HepG2 (cell line): ENCODE results near the gene RUNX2. TPM values are rescaled to one million over a fixed set of nuclear protein-coding genes. Genes with fewer than 3 reads are reported as not detected.
A peak's percentile ranks its signal among the peaks of the same experiment; 100 is the strongest.

ENCODE experiments used
- ATAC-seq: fragments of 200-7000 bp; cut with Tn5 transposase; 3 replicates; pipeline ENCODE4 v1.9.1; 2020; ENCODE audit warnings: mild to moderate bottlenecking, moderate library complexity
- BruUV-seq: library from RNA; stranded (reverse); fragments of 400-500 nt; replicated peaks from 2 replicates; lab custom pipeline; 2021; lab: Mats Ljungman, UMichigan
- CTCF ChIA-PET: fragments of 300-600 bp; formaldehyde crosslinking; extraction: SDS; loops from one replicate; lab custom pipeline; 2021; ENCODE audit warnings: low total read pairs, inconsistent platforms, low intra/inter-chr PET ratio; lab: Yijun Ruan, JAX
- POLR2A ChIA-PET: fragments of 350-600 bp; sonication (Branson Sonifier 250); formaldehyde crosslinking; loops from one replicate; lab custom pipeline; 2020; ENCODE audit warnings: antibody characterized with exemption, inconsistent platforms; lab: Yijun Ruan, JAX
- DNase-seq: peaks from one replicate; pipeline ENCODE4 v3.0.0-alpha.2; 2015; ENCODE audit warnings: low spot score
- FAIRE-seq: peaks from 3 replicates; lab custom pipeline; 2011; peaks lifted over from hg19 to GRCh38; lab: Jason Lieb, UNC
- H2AFZ ChIP-seq: one replicate; pipeline ENCODE4 v1.6.1; 2011; ENCODE audit warnings: low read length, inconsistent platforms
- H3K27ac ChIP-seq: fragments of 300-600 bp; 3 replicates; pipeline ENCODE4 v1.8.0; 2011; ENCODE audit warnings: mixed run types, mild to moderate bottlenecking, mixed read lengths, low read length, inconsistent platforms; ENCODE audit not compliant: insufficient read depth; ENCODE audit errors: extremely low read length
- H3K27me3 ChIP-seq, 2 experiments: fragments of 200-600 bp in 1 of 2; 2 replicates in 1 of 2; 3 replicates in 1 of 2; pipeline versions ENCODE4 v1.6.0 to v1.8.0; 2011; ENCODE audit warnings: low read length in 2 of 2, mild to moderate bottlenecking in 2 of 2, moderate library complexity in 2 of 2, inconsistent platforms in 1 of 2; ENCODE audit not compliant: insufficient read depth in 2 of 2, control insufficient read depth in 1 of 2
- H3K36me3 ChIP-seq, 2 experiments: fragments of 200-600 bp in 1 of 2; replicated peaks in 1 of 2; 2 replicates in 1 of 2; 3 replicates in 1 of 2; pipeline versions ENCODE4 v1.5.1 to v1.8.0; 2011; ENCODE audit warnings: low read length in 2 of 2, inconsistent platforms in 1 of 2; ENCODE audit not compliant: insufficient read depth in 2 of 2, control insufficient read depth in 1 of 2
- H3K4me1 ChIP-seq: 2 replicates; pipeline ENCODE4 v1.5.1; 2012; ENCODE audit warnings: low read length, inconsistent platforms; ENCODE audit not compliant: insufficient read depth
- H3K4me2 ChIP-seq: 2 replicates; pipeline ENCODE4 v1.6.0; 2011; ENCODE audit warnings: low read depth, low read length, inconsistent platforms
- H3K4me3 ChIP-seq, 3 experiments: fragments of 200-600 bp in 1 of 3; sonication (generic), shearing (Covaris generic) in 1 of 3; replicated peaks in 1 of 3; 2 replicates each; pipeline ENCODE4 v1.5.1; 2011 to 2016; ENCODE audit warnings: low read length in 3 of 3, inconsistent platforms in 2 of 3, low read depth in 2 of 3, mild to moderate bottlenecking in 2 of 3, control low read depth in 1 of 3, mixed read lengths in 1 of 3; ENCODE audit not compliant: insufficient read depth in 1 of 3
- H3K79me2 ChIP-seq: one replicate; pipeline ENCODE4 v1.6.1; 2011; ENCODE audit warnings: low read length, inconsistent platforms; ENCODE audit not compliant: insufficient read depth
- H3K9ac ChIP-seq: 2 replicates; pipeline ENCODE4 v1.6.0; 2011; ENCODE audit warnings: mild to moderate bottlenecking, low read depth, low read length, inconsistent platforms; ENCODE audit not compliant: insufficient read depth
- H3K9me3 ChIP-seq: 2 replicates; pipeline ENCODE4 v1.5.1; 2012; ENCODE audit warnings: mild to moderate bottlenecking, low read length
- H4K20me1 ChIP-seq: 2 replicates; pipeline ENCODE4 v1.6.0; 2011; ENCODE audit warnings: inconsistent platforms, mild to moderate bottlenecking, low read length, moderate library complexity; ENCODE audit not compliant: insufficient read depth
- HDAC1 ChIP-seq: sonication (generic); formaldehyde crosslinking; IDR thresholded peaks from 2 replicates; pipeline ENCODE4 v1.5.1; 2020; ENCODE audit warnings: mild to moderate bottlenecking, missing genetic modification reagents
- PRDM15 ChIP-seq: sonication (generic); formaldehyde crosslinking; IDR thresholded peaks from 2 replicates; pipeline ENCODE4 v1.4.0; 2020; ENCODE audit warnings: missing genetic modification reagents
- SRY ChIP-seq: sonication (generic); formaldehyde crosslinking; IDR thresholded peaks from 2 replicates; pipeline ENCODE4 v1.8.0; 2022; ENCODE audit warnings: mild to moderate bottlenecking, missing genetic modification reagents
- ZNF235 ChIP-seq: sonication (generic); formaldehyde crosslinking; IDR thresholded peaks from 2 replicates; pipeline ENCODE4 v1.8.1; 2023; ENCODE audit warnings: mild to moderate bottlenecking, missing genetic modification reagents, borderline replicate concordance
- WGBS: methylation state at CpG from one replicate; pipeline ENCODE4 v1.1.6; 2017; ENCODE audit warnings: low lambda C conversion rate; 5-methylcytosine and 5-hydroxymethylcytosine counted together
- in situ Hi-C: cut with HindIII; loops from 2 replicates; pipeline ENCODE4 v1.10.0; 2017; ENCODE audit warnings: low pct_unique_long_range_greater_than_20kb; ENCODE audit not compliant: extremely low pct_ligation_motif_present
- intact Hi-C: fragments of 100-400 bp; cut with micrococcal nuclease; formaldehyde crosslinking; loops from one replicate; pipeline ENCODE4 v1.10.0; 2022; ENCODE audit not compliant: unreplicated experiment
- polyA plus RNA-seq, 8 experiments: library from polyadenylated mRNA; depleted of rRNA in 3 of 8; stranded (reverse) in 7 of 8; unstranded in 1 of 8; fragments of >200 nt; fragmentation: Illumina TruSeq in 4 of 8; extraction: Trizol in 4 of 8; gene quantifications; 2 replicates each; pipeline versions ENCODE4 v1.2.1 to v1.2.3, GENCODE V29; 2011 to 2016; ENCODE audit warnings: low read depth in 4 of 8, missing spikeins in 1 of 8, mixed read lengths in 1 of 8; ENCODE audit not compliant: insufficient read depth in 1 of 8
- total RNA-seq, 5 experiments: library from RNA; depleted of rRNA; stranded (reverse); fragments of >200 nt; fragmentation: Illumina TruSeq; extraction: Trizol; gene quantifications; 2 replicates each; pipeline ENCODE4 v1.2.3, GENCODE V29; 2016; ENCODE audit warnings: low read depth in 1 of 5

The RUNX2 gene
- total and polyA plus RNA-seq, 2 of the 13 experiments (the other 11 are each of a cell fraction or from before 2014, with no cell fraction given) = not detected

GRCh38 chr6:45555981-45556771 is 228.0 kb downstream of the RUNX2 start:
- Histone ChIP-seq H3K4me3 (no peak overlapping the region), H3K36me3 (no peaks in the 10 kb centered on the region), H3K4me1 (peaks cover 7% of the 10 kb centered on the region), H4K20me1 (no peaks in the 10 kb centered on the region), H3K27ac (no peak overlapping the region), H3K4me2 (no peak overlapping the region), H3K9ac (no peak overlapping the region), H3K9me3 (no peaks in the 10 kb centered on the region), H2AFZ (no peak overlapping the region), H3K27me3 (peaks cover 0 to 8% of the 10 kb centered on the region in 2 experiments; a peak in 2 of 5 replicates), H3K79me2 (no peaks in the 10 kb centered on the region)
- intact Hi-C loops (no loop called here), in situ Hi-C loops (no loop called here)
- 27% methylated on average over 14 of the region's 14 CpGs for WGBS
- peak; percentile 8 for DNase-seq
- TF ChIP-seq SRY (CRISPR knock-in tag) (no peak), PRDM15 (CRISPR knock-in tag) (0 out of 2 replicates have a peak, but pooled peaks have one; percentile 26), HDAC1 (no peak), ZNF235 (no peak)
- CTCF ChIA-PET = no interaction called here
- no TSS peak for BruUV-seq
- FAIRE-seq = no peak
- POLR2A ChIA-PET = no interaction called here
- ATAC-seq = peak; percentile 53; the same call in 2 of the 3 replicates
